HepG2 (cell line): ENCODE measurements around the gene CPSF4. TPM values are rescaled to one million over a fixed set of nuclear protein-coding genes. Genes with fewer than 3 reads are reported as not detected.

Experiments
- ATAC-seq: fragments of 200-7000 bp; cut with Tn5 transposase; 3 replicates; pipeline ENCODE4 v1.9.1; 2020; ENCODE audit warnings: mild to moderate bottlenecking, moderate library complexity
- BruUV-seq: library from RNA; stranded (reverse); fragments of 400-500 nt; replicated peaks from 2 replicates; lab custom pipeline; 2021; lab: Mats Ljungman, UMichigan
- CTCF ChIA-PET: fragments of 300-600 bp; formaldehyde crosslinking; extraction: SDS; loops from one replicate; lab custom pipeline; 2021; ENCODE audit warnings: low total read pairs, inconsistent platforms, low intra/inter-chr PET ratio; lab: Yijun Ruan, JAX
- POLR2A ChIA-PET: fragments of 350-600 bp; sonication (Branson Sonifier 250); formaldehyde crosslinking; loops from one replicate; lab custom pipeline; 2020; ENCODE audit warnings: antibody characterized with exemption, inconsistent platforms; lab: Yijun Ruan, JAX
- DNase-seq: peaks from one replicate; pipeline ENCODE4 v3.0.0-alpha.2; 2015; ENCODE audit warnings: low spot score
- FAIRE-seq: peaks from 3 replicates; lab custom pipeline; 2011; peaks lifted over from hg19 to GRCh38; lab: Jason Lieb, UNC
- H2AFZ ChIP-seq: one replicate; pipeline ENCODE4 v1.6.1; 2011; ENCODE audit warnings: low read length, inconsistent platforms
- H3K27ac ChIP-seq: fragments of 300-600 bp; 3 replicates; pipeline ENCODE4 v1.8.0; 2011; ENCODE audit warnings: mixed run types, mild to moderate bottlenecking, mixed read lengths, low read length, inconsistent platforms; ENCODE audit not compliant: insufficient read depth; ENCODE audit errors: extremely low read length
- H3K27me3 ChIP-seq, 2 experiments: fragments of 200-600 bp in 1 of 2; 2 replicates in 1 of 2; 3 replicates in 1 of 2; pipeline versions ENCODE4 v1.6.0 to v1.8.0; 2011; ENCODE audit warnings: low read length in 2 of 2, mild to moderate bottlenecking in 2 of 2, moderate library complexity in 2 of 2, inconsistent platforms in 1 of 2; ENCODE audit not compliant: insufficient read depth in 2 of 2, control insufficient read depth in 1 of 2
- H3K36me3 ChIP-seq, 2 experiments: fragments of 200-600 bp in 1 of 2; replicated peaks in 1 of 2; 2 replicates in 1 of 2; 3 replicates in 1 of 2; pipeline versions ENCODE4 v1.5.1 to v1.8.0; 2011; ENCODE audit warnings: low read length in 2 of 2, inconsistent platforms in 1 of 2; ENCODE audit not compliant: insufficient read depth in 2 of 2, control insufficient read depth in 1 of 2
- H3K4me1 ChIP-seq: 2 replicates; pipeline ENCODE4 v1.5.1; 2012; ENCODE audit warnings: low read length, inconsistent platforms; ENCODE audit not compliant: insufficient read depth
- H3K4me2 ChIP-seq: 2 replicates; pipeline ENCODE4 v1.6.0; 2011; ENCODE audit warnings: low read depth, low read length, inconsistent platforms
- H3K4me3 ChIP-seq, 3 experiments: fragments of 200-600 bp in 1 of 3; sonication (generic), shearing (Covaris generic) in 1 of 3; replicated peaks in 1 of 3; 2 replicates each; pipeline ENCODE4 v1.5.1; 2011 to 2016; ENCODE audit warnings: low read length in 3 of 3, inconsistent platforms in 2 of 3, low read depth in 2 of 3, mild to moderate bottlenecking in 2 of 3, control low read depth in 1 of 3, mixed read lengths in 1 of 3; ENCODE audit not compliant: insufficient read depth in 1 of 3
- H3K79me2 ChIP-seq: one replicate; pipeline ENCODE4 v1.6.1; 2011; ENCODE audit warnings: low read length, inconsistent platforms; ENCODE audit not compliant: insufficient read depth
- H3K9ac ChIP-seq: 2 replicates; pipeline ENCODE4 v1.6.0; 2011; ENCODE audit warnings: mild to moderate bottlenecking, low read depth, low read length, inconsistent platforms; ENCODE audit not compliant: insufficient read depth
- H3K9me3 ChIP-seq: 2 replicates; pipeline ENCODE4 v1.5.1; 2012; ENCODE audit warnings: mild to moderate bottlenecking, low read length
- H4K20me1 ChIP-seq: 2 replicates; pipeline ENCODE4 v1.6.0; 2011; ENCODE audit warnings: inconsistent platforms, mild to moderate bottlenecking, low read length, moderate library complexity; ENCODE audit not compliant: insufficient read depth
- ARID3A ChIP-seq: IDR thresholded peaks from 2 replicates; pipeline ENCODE4 v1.6.1; 2012; ENCODE audit warnings: low read depth, low read length, improper control_type of control experiment
- ARNT2 ChIP-seq: sonication (generic); formaldehyde crosslinking; IDR thresholded peaks from 2 replicates; pipeline ENCODE4 v1.8.0; 2022; ENCODE audit warnings: mild to moderate bottlenecking, low read depth, missing genetic modification reagents, moderate library complexity
- HOMEZ ChIP-seq: IDR thresholded peaks from 2 replicates; pipeline ENCODE4 v1.6.1; 2016; ENCODE audit warnings: low read depth
- PLSCR1 ChIP-seq: sonication (generic); formaldehyde crosslinking; IDR thresholded peaks from 2 replicates; pipeline ENCODE4 v1.5.0; 2020; ENCODE audit warnings: missing genetic modification reagents, mild to moderate bottlenecking, borderline replicate concordance
- THRA ChIP-seq: sonication (generic); formaldehyde crosslinking; IDR thresholded peaks from 2 replicates; pipeline ENCODE4 v1.4.0; 2020; ENCODE audit warnings: missing genetic modification reagents, borderline replicate concordance
- ZNF24 ChIP-seq: fragments of 450-650 bp; IDR thresholded peaks from 2 replicates; pipeline ENCODE4 v1.6.1; 2017; ENCODE audit warnings: antibody characterized with exemption, mild to moderate bottlenecking
- ZNF577 ChIP-seq: sonication (generic); formaldehyde crosslinking; IDR thresholded peaks from 2 replicates; pipeline ENCODE4 v1.4.0; 2020; ENCODE audit warnings: mild to moderate bottlenecking, low read depth, missing genetic modification reagents, borderline replicate concordance
- ZNF605 ChIP-seq: sonication (generic); formaldehyde crosslinking; IDR thresholded peaks from 2 replicates; pipeline ENCODE4 v1.8.0; 2022; ENCODE audit warnings: mild to moderate bottlenecking, missing genetic modification reagents
- ZNF629 ChIP-seq: sonication (generic); formaldehyde crosslinking; conservative IDR thresholded peaks from 2 replicates; pipeline ENCODE4 v1.5.0; 2020; ENCODE audit warnings: missing genetic modification reagents
- ZNF687 ChIP-seq: sonication (generic); formaldehyde crosslinking; IDR thresholded peaks from 2 replicates; pipeline ENCODE4 v1.5.1; 2020; ENCODE audit warnings: mild to moderate bottlenecking, missing genetic modification reagents, moderate library complexity
- WGBS: methylation state at CpG from one replicate; pipeline ENCODE4 v1.1.6; 2017; ENCODE audit warnings: low lambda C conversion rate; 5-methylcytosine and 5-hydroxymethylcytosine counted together
- in situ Hi-C: cut with HindIII; loops from 2 replicates; pipeline ENCODE4 v1.10.0; 2017; ENCODE audit warnings: low pct_unique_long_range_greater_than_20kb; ENCODE audit not compliant: extremely low pct_ligation_motif_present
- intact Hi-C: fragments of 100-400 bp; cut with micrococcal nuclease; formaldehyde crosslinking; loops from one replicate; pipeline ENCODE4 v1.10.0; 2022; ENCODE audit not compliant: unreplicated experiment
- polyA plus RNA-seq, 8 experiments: library from polyadenylated mRNA; depleted of rRNA in 3 of 8; stranded (reverse) in 7 of 8; unstranded in 1 of 8; fragments of >200 nt; fragmentation: Illumina TruSeq in 4 of 8; extraction: Trizol in 4 of 8; gene quantifications; 2 replicates each; pipeline versions ENCODE4 v1.2.1 to v1.2.3, GENCODE V29; 2011 to 2016; ENCODE audit warnings: low read depth in 4 of 8, missing spikeins in 1 of 8, mixed read lengths in 1 of 8; ENCODE audit not compliant: insufficient read depth in 1 of 8
- total RNA-seq, 5 experiments: library from RNA; depleted of rRNA; stranded (reverse); fragments of >200 nt; fragmentation: Illumina TruSeq; extraction: Trizol; gene quantifications; 2 replicates each; pipeline ENCODE4 v1.2.3, GENCODE V29; 2016; ENCODE audit warnings: low read depth in 1 of 5

The CPSF4 gene
- total and polyA plus RNA-seq, 2 of the 13 experiments (the other 11 are each of a cell fraction or from before 2014, with no cell fraction given) = 34.1 to 49.6 TPM

GRCh38 chr7:99499371-99499720 is 60.6 kb downstream of the CPSF4 start (continued):
- TF ChIP-seq THRA (no peak), PLSCR1 (no peak)

GRCh38 chr7:99499721-99500636 is 61.2 kb downstream of the CPSF4 start, which contains the start of gene ZNF394:
TSS of gene ZNF394 (minus strand) at chr7:99500281. CDS start at chr7:99500093, 188 bp downstream.
- POLR2A ChIA-PET = interaction anchor here (0.7 to 4.5 kb wide), 16 partner anchors 11 to 476 kb away, joined by 3 to 31 read pairs (median 4); partner anchors contain the start of genes ATP5MF, AZGP1, BUD31 and CPSF4
- DNase-seq (peak; percentile 90), ATAC-seq (peak; percentile 72), FAIRE-seq (peak; percentile 81)
- Histone ChIP-seq H3K4me1 (peaks cover 21% of the 10 kb centered on the region), H3K9ac (peak within 1 kb of the TSS; percentile 85), H4K20me1 (peaks cover 17% of the 10 kb centered on the region), H3K4me2 (peak within 1 kb of the TSS; percentile 90), H3K27ac (peak within 1 kb of the TSS; percentile 85), H3K9me3 (no peaks in the 10 kb centered on the region), H2AFZ (no peak within 1 kb of the TSS), H3K4me3 (peak within 1 kb of the TSS; percentile 75 to 99 (median 98)), H3K79me2 (peaks cover 40% of the 10 kb centered on the region), H3K27me3 (no peaks in the 10 kb centered on the region; a peak in 1 of 5 replicates), H3K36me3 (peaks cover 2 to 9% of the 10 kb centered on the region in 2 experiments; a peak in 3 of 5 replicates)
- intact Hi-C loops = loop anchor here (5.0 kb wide), 1 partner anchor 57 kb away; the partner anchor contains the start of gene ZNF655
- TSS peak; percentile 91 for BruUV-seq
- WGBS = 1% methylated on average over 31 of the region's 68 CpGs
- in situ Hi-C loops = no loop called here
- CTCF ChIA-PET = no interaction called here
- TF ChIP-seq ZNF629 (CRISPR knock-in tag) (no peak), ZNF24 (no peak), ARNT2 (no peak; the same call in 1 of the 2 replicates), ARID3A (no peak), ZNF605 (peak; percentile 70; the same call in 1 of the 2 replicates), ZNF577 (CRISPR knock-in tag) (no peak), ZNF687 (peak; percentile 88), HOMEZ (CRISPR knock-in tag) (no peak)
